Stimulated activated CD8-positive, alpha-beta memory T cell treated with anti-CD3 and anti-CD28 coated beads, Interleukin-7, amount 100 ng/mL, for 1 hour (primary cell): ENCODE data around the gene PDZD2.
"Not testable (repeated sequence)": the region's sequence is repeated elsewhere in the genome, so short reads cannot be mapped to it uniquely, and the experiment has no call there.

Experiments
- DNase-seq, 2 donors: peaks; one replicate each; pipeline ENCODE4 v3.0.0-alpha.2; 2020; ENCODE audit warnings: low read depth in 2 of 2

PDZD2 gene

GRCh38 chr5:32074401-32074800 is 435.5 kb downstream of the PDZD2 start:
- no peak for DNase-seq

- DNase-seq, result no peak
Observed at GRCh38 chr5:32076699-32077695, 438.1 kb downstream of the PDZD2 start.

GRCh38 chr5:32078855-32079254 is 439.9 kb downstream of the PDZD2 start:
- not testable (repeated sequence) for DNase-seq

DNA sequence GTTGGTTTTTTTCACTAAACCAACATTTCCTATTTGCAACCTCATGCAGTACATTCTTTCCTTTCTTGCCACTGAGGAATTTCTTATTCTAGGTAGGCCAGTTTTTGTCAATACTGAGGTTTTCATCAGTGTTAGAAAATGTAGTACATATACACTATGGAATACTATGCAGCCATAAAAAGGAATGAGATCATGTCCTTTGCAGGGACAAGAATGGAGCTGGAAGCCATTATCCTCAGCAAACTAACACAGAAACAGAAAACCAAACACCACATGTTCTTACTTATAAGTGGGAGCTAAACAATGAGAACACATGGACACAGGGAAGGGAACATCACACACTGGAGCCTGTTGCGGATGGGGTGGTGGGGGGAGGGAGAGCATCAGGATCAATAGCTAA is 441.6 kb downstream of the PDZD2 start:
- not testable (repeated sequence) for DNase-seq

DNA sequence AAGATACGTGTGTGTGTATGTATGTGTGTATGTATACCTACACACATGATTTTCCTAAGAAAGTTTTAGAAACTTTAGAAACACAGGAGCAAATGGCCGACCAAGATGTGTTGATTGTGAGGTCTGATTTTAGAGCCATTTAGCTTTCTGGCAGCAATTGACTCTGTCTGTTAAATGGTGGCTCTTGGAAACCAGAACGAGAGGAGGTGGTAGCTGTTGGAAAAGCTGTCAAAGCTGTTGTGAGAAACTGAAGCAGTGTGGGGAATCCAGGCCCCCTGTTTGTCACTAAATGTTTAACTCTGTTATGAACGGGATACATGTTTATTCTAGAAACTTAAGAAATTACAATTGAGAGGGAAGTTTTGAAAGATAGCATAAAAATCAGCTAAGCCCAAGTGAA is 443.8 kb downstream of the PDZD2 start:
- no peak for DNase-seq

- DNase-seq, result no peak
Observed at GRCh38 chr5:32083981-32084430, 445.1 kb downstream of the PDZD2 start.

DNA sequence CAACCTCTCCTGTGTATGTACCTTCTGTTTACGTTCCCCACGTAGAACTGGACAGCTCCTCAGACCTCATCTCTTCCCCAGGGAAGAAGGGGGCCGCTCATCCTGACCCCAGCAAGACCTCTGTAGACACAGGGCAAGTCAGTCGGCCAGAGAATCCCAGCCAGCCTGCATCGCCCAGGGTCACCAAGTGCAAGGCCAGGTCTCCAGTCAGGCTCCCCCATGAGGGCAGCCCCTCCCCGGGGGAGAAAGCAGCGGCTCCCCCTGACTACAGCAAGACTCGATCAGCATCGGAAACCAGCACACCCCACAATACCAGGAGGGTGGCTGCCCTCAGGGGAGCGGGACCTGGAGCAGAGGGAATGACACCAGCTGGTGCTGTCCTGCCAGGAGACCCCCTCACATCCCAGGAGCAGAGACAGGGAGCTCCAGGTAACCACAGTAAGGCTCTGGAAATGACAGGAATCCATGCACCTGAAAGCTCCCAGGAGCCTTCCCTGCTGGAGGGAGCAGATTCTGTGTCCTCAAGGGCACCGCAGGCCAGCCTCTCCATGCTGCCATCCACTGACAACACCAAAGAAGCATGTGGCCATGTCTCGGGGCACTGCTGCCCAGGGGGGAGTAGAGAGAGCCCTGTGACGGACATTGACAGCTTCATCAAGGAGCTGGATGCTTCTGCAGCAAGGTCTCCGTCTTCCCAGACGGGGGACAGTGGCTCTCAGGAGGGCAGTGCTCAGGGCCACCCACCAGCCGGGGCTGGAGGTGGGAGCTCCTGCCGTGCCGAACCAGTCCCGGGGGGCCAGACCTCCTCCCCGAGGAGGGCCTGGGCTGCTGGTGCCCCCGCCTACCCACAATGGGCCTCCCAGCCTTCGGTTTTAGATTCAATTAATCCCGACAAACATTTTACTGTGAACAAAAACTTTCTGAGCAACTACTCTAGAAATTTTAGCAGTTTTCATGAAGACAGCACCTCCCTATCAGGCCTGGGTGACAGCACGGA is 448.5 kb downstream of the PDZD2 start:
- DNase-seq, result no peak

GRCh38 chr5:32088214-32088613 is 449.3 kb downstream of the PDZD2 start:
- DNase-seq, result no peak

- DNase-seq, result no peak
Observed at GRCh38 chr5:32089146-32090000, 450.4 kb downstream of the PDZD2 start.

GRCh38 chr5:32090026-32090754 is 451.3 kb downstream of the PDZD2 start:
- DNase-seq, result no peak

GRCh38 chr5:32090755-32091128 is 451.8 kb downstream of the PDZD2 start:
- DNase-seq, result no peak

GRCh38 chr5:32092938-32093812 is 454.2 kb downstream of the PDZD2 start:
- peak; percentile 17 to 31 for DNase-seq

DNA sequence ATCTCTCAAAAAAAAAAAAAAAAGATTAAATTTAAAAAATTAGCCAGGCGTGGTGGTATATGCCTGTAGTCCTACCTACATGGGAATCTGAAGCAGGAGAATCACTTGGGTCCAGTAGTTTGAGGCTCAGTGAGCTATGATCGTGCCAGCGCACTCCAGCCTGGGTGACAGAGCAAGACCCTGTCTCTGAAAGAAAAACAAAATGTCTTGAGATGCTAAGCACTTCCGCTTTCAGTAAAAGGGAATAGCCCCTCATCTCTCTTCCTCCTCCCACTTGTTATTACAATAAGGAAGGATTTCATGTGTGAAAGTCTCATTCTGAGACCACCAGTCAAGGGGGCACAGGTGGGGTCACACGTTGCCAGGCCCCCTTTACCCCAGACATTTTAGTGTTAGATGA is 455.8 kb downstream of the PDZD2 start:
- no peak for DNase-seq

DNA sequence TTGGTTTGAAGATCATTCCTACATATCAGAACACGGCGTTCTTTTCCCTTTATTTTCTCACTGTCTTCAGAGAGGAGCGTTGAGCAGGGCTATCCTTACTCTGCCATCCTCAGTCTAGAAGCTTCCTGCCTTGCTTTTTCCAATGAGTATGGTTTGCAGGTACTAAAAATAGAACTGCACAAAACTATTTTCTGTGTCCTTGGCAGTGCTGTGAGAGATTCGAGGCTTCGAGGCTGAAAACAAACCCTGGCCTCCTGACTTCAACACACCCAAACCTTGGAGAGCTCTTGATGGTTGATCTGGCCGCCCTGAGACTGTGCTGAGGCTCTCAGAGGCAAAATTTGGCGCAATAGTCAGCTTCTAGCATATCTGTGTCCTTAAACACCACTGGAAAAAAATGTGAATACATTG is 456.3 kb downstream of the PDZD2 start:
- DNase-seq, result no peak

- DNase-seq, result no peak
Observed at GRCh38 chr5:32096891-32097595, 458.1 kb downstream of the PDZD2 start.

DNA sequence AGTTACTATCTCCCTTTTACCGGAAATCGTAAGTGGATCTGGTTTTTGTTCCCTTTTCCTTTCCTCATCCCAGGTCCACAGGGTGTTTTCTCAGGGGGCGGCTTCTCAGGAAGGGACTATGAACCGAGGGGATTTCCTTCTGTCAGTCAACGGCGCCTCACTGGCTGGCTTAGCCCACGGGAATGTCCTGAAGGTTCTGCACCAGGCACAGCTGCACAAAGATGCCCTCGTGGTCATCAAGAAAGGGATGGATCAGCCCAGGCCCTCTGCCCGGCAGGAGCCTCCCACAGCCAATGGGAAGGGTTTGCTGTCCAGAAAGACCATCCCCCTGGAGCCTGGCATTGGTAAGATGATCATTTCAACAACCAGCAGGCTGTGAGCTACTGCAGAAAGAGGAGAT is 459.4 kb downstream of the PDZD2 start:
- no peak for DNase-seq

DNA sequence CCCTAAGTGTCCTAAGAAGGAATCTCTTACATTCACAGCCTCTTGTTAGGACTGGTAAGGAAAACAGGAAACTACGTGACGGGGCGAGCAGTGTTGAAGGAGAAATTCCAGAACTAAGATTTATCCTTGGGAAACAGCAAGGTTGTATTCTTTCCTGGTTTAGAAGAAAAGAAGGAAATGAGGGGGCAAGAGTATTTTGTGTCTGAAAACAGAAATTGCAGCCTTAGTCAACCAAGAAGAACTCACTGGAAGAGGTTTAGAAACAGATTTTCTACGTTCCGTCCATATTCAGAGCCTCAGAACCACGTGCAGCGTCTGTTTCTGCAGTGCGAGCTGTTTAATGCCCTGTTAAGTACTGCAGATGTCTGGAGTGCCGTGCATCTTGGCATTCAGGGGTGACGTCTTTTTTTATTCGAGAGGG is 460.0 kb downstream of the PDZD2 start:
- DNase-seq, result no peak

DNA sequence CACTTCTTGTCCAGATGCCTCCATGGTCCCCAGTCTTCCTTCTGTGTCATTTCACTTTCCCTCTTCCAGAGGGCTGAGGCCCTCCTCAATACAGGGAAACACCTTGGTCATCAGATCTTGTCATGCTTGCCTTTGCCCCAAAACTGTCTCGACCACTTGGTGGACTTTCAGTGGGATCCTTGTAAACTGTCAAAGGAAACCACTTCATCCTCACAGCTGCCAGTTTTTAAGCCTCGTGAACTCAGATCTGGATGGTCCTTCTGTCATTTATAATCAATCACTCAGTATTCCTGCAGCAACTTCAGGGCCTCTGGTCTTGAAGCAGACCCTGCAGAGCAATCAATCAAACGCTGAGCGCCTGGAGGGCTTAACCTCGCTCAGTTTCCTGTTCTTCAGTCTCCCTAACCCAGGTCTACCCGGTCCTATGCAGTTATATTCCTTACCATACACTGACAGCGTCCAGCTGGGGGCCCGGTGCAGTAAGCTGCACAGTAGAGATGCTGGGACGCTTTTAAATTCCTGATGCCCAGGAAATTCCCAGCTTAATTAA is 460.6 kb downstream of the PDZD2 start:
- DNase-seq, result no peak

DNA sequence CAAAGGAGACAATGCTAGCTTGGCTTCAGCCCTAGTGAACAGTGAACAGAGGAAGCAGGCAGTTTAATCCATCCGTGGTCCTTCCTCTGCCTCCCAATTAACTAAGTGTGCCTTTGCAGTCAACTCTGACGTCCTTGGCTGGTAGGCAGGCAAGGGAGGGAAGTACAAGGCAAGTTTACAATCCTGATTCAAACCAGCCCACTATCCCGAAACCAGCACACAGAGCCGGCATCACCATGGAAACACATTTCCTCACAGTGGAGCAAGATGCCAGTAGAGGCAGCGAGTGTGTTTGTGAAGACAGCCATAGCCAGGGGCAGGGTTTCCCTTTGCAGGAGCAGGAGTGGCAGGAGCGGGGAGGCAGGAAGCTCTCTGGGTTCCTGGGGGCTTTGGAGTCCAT is 461.3 kb downstream of the PDZD2 start:
- no peak for DNase-seq
